Germinal center (tissue), 1 donor: ENCODE data around the gene SPATA46.

Source experiments
- DNase-seq: peaks from one replicate; pipeline ENCODE4 v3.0.0; 2012; ENCODE audit warnings: mixed read lengths, low spot score

Gene SPATA46

DNA sequence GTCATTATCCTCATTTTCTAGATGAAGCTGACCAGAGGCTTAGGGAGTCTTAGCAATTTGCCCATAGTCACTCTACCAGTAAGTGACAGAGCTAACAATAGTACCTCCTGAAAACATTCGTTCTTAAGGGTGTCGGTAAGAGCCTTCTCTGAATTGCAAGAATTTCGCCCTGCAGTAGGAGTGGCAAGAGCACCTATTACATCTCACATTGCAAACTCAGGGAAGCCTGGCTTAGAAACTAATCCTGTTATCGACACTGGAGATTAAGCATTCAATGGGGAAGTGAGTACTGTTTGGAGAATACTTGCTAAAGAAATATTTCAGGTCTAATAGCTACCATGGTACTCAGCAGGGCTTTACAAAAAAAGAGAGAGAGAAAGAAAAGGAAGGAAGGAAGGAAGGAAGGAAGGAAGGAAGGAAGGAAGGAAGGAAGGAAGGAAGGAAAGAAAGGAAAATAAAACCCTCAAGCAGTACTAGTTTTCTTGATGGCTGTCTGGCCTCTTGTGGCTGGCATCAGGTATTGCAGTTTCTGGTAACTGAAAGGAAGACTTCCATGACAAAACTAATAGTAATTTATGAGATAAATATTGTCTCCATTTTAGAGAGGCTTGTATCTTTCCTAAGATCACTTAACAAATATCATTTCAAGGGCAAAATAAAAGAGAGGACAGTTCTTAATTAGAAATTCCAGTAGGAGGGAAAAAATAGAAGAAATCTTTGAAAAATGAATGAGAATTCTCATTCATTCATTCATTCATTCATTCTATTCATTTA, 15.3 kb upstream of the SPATA46 start:
- DNase-seq, result peak; percentile 24

DNA sequence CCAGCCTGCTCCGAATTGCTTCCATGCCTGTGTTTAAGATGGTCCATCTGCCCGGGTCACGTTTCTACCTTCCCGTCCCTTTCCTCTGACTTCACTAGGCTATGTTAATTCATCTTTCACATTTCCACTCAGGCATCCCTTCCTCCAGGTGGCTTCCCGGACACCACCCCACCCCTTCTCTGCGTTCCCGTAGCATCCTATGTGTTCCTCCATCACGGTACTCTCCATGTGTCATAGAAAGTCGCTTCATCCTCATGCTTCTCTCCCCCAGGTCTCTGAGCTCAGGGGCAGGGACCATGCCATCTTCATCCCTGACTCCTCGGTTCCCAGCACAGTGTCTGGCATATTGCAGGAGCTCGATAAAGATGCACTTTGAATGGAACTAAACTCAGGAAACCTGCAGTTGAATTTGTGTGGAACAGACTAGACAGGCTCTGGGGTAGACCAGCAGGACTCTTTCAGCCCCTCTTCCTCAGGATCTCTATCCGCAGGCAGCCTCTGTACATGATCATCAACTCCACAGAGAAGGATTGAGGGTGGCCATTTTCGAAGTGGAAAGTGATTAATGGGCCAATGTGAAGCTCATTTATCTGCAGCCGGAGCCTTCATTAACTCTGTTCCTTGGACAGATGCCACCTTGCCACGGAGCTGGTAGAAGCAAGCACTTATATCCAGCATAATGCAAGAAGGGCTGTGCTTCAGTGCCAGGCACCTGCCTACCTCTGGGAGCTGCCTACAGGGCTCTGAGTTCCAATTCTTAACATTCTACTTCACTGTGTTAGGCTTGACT, 13.9 kb upstream of the SPATA46 start:
- no peak for DNase-seq

DNA sequence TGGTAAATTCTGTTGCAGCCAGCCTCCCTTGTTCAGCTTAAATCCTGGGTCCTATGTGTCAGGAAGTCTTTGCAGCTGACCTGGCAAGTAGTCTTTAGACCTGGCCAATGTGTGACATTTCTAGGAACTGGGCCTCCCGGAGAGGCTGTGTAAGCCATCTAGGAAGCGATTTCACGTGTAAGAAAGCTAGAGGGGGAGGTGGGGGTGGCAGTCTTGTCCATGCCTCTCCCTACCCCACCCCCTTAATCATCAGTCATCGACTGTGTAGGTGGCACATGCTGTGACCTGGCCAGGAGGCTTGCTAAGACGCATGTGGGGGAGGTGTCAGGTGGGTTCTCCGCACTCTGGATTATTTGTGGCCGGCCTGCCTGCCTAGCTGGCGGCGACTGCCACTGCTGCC, 13.3 kb upstream of the SPATA46 start:
- no peak for DNase-seq

GRCh38 chr1:162389021-162389818, 12.6 kb upstream of the SPATA46 start:
- no peak for DNase-seq

DNA sequence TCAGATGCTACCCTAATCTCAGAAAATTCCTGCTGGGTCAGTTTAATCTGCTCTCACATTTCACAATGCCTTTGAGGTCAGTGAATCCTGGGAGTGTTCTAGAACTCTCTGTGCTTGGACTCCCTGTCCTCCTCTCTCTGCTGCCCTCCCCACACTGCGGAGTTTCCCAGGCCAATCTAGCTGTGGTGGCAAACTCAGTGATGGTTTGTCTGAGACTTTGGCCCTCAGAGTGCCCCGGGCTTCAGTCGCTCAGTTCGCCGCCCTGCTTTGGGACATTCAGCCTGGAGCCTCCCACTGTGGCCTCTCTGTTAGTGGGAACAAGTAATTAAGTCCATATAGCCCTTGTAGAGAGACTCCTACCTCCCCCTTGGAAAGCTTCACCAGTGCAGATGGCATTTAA, 12.0 kb upstream of the SPATA46 start:
- DNase-seq, result no peak

DNA sequence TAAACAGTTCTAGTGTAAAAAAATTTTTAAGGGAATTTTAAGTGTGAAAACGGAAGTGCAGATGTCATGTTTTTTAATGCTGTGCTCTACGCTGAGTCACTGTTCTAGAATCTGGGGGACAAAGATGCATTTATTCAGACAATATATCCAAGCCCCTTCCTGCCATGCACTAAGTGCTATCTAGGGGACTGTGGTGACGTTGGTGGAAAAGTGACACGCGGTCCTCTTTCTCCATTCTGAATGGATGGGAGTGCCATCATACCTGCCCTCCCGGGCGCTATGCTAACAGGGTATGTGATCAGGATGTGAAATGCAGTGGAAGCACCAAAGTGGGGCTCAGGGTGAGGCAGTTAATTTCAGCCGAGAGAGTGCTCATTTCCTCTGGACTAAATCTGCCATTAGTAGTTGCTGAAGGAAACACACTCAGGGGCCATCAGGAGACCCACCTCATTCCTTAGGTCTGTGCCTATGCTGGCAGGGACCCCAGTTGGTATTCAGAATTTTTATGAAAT, 11.5 kb upstream of the SPATA46 start:
- DNase-seq, result no peak

GRCh38 chr1:162387226-162388082, 10.8 kb upstream of the SPATA46 start:
- DNase-seq, result no peak

- DNase-seq, result no peak
Observed at GRCh38 chr1:162386292-162387225, 9.9 kb upstream of the SPATA46 start.

GRCh38 chr1:162385702-162386101, 9.0 kb upstream of the SPATA46 start:
- DNase-seq, result no peak

- no peak for DNase-seq
Observed at GRCh38 chr1:162385280-162385623, 8.6 kb upstream of the SPATA46 start.

GRCh38 chr1:162384601-162385279, 8.1 kb upstream of the SPATA46 start:
- DNase-seq, result no peak

- DNase-seq, result no peak
Observed at GRCh38 chr1:162384116-162384515, 7.5 kb upstream of the SPATA46 start.

DNA sequence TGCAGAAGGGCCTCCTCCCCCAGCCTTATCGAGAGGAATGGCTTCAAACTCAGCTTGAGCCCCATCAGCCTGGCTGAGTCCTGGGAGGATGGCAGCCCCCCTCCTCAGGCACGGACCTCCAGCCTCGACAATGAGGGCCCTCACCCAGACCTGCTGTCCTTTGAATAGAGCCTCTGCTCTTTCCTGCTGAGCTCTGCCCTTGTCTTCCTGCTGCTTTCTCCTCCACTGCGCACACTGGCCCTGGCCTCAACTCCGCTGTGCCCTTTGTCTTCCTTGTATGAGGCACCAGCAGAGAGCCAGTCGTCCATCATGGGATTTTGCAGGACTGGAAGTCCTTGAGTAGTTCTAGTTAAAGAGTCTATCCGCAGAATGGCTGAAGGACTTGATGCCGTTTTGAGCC, 6.9 kb upstream of the SPATA46 start:
- no peak for DNase-seq

DNA sequence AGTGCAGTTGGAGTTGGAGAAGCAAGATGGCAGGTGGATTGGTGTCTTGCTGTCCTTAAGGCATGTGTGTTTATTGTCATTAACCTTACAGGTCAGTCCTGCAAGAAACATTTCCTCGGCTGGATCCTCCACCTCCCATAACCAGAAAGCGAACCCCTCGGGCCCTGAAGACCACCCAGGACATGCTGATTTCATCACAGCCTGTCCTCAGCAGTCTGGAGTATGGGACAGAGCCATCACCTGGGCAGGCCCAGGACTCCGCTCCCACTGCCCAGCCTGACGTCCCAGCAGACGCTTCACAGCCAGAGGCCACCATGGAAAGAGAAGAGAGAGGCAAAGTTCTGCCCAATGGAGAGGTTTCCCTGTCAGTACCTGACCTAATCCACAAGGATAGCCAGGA, 6.4 kb upstream of the SPATA46 start:
- DNase-seq, result no peak

DNA sequence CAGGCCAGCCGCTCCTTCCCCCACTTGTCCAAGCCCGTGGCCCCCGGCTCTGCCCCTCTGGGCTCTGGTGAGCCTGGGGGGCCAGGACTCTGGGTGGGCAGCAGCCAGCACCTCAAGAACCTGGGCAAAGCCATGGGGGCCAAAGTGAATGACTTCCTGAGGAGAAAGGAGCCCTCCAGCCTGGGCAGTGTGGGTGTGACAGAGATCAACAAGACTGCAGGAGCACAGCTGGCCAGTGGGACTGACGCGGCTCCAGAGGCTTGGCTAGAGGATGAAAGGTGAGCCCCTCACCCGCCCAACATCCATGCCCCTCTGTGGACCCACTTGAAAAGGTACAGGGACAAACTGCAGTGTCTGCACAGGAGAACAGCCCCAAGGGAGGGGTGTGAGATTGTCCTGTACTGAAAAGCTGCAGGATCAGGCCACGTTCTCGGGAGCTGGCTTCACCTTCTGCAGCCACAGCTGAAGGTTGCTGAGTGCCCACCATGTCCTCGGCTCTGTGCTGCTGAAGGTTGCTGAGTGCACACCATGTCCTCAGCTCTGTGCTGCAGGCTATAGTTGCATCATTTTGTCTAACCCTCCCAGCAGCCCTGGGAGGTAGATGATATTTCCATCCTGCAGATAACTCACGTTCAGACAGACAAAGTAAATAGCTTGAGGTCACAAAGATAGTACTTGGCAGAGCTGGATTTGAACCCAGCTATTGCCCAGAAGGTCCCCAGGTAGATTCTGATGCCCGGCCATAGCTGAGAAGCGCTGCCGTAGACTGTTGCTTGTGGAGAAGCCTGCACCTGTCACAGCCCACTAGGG, 5.5 kb upstream of the SPATA46 start:
- no peak for DNase-seq

- DNase-seq, result no peak
Observed at GRCh38 chr1:162381383-162381782, 4.7 kb upstream of the SPATA46 start, which contains the start of gene C1orf226. Gene C1orf226 (plus strand): TSS chr1:162381728. CDS start chr1:162381902, 174 bp downstream.

DNA sequence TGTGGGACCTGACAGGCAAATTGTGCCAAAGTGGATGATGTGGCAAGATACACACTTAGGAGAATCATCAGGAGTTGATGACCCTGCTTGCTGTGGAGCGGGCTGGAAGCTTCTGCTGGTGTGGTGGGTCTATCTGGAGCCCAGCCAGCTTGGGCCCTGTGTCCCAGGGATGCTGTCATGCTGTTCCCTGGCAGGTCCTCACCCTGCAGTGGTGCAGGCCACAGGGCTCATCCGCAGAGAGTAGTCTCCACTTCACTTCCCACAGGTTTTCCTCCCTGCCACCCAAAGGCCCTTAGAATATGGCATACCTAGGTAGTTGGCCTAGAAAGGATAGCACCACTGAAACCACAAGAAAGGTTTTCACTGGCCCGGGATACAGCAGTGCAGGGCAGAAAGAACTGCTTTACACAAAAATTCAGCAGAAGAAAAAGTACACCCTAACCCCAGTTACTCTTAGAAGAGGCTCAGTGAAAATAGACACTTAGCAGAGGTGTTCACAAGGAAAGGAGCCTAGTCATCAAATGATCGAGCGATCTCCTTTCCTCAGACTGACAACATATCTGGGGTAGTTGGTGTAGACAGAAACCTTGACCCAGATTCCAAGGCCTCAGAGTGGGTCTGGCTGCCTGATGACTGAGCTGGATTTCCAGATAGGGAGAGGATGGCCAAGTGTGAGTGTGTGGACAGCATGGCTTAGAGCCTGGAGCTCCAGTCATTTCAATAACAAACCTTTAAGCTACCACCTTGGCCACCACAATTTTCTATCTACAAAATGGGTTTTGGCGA, 3.6 kb upstream of the SPATA46 start:
- no peak for DNase-seq

DNA sequence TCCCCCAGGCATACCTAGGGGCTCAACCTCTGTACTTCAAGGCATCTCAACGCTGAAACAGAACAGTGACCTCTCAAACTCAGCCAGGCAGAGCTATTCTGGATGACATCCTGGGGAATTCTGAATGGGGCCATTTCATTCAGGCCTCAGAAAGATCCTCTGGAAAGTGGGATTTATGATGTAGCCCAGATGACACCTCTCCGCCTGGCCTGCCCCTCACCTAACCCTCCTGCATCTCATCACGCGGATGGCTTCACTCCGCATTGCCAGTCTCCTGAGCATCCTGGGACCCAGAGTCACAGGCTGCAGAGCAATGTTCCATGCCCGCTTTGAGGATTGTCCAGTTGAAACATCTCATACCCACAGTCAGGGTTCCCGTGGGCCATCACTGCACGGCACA, 1.2 kb downstream of the SPATA46 start:
- DNase-seq, result no peak
